Right forelimb (tissue), 1 donor: Measurements from ENCODE around the gene CWH43.
"Not testable (repeated sequence)": the region's sequence is repeated elsewhere in the genome, so short reads cannot be mapped to it uniquely, and the experiment has no call there.

ENCODE experiments used
- DNase-seq: peaks from one replicate; pipeline ENCODE4 v3.0.0-alpha.2; 2018

Gene CWH43

GRCh38 chr4:49098034-49098759 is 112.1 kb downstream of the CWH43 start:
- DNase-seq, result not testable (repeated sequence)

- not testable (repeated sequence) for DNase-seq
Observed at GRCh38 chr4:49099831-49100444, 113.9 kb downstream of the CWH43 start.

GRCh38 chr4:49102344-49102898 is 116.3 kb downstream of the CWH43 start:
- DNase-seq, result not testable (repeated sequence)

- not testable (repeated sequence) for DNase-seq
Observed at GRCh38 chr4:49103436-49104136, 117.5 kb downstream of the CWH43 start.

GRCh38 chr4:49104231-49104930 is 118.3 kb downstream of the CWH43 start:
- DNase-seq, result not testable (repeated sequence)

GRCh38 chr4:49105248-49105904 is 119.3 kb downstream of the CWH43 start:
- not testable (repeated sequence) for DNase-seq

- DNase-seq, result not testable (repeated sequence)
Observed at GRCh38 chr4:49107262-49107661, 121.2 kb downstream of the CWH43 start.

- not testable (repeated sequence) for DNase-seq
Observed at GRCh38 chr4:49108183-49108978, 122.3 kb downstream of the CWH43 start.

- DNase-seq, result not testable (repeated sequence)
Observed at GRCh38 chr4:49109567-49110166, 123.6 kb downstream of the CWH43 start.

GRCh38 chr4:49110579-49110978 is 124.5 kb downstream of the CWH43 start:
- DNase-seq, result not testable (repeated sequence)
